Activated CD8-positive, alpha-beta T cell treated with anti-CD3 and anti-CD28 coated beads, Interleukin-2, amount 10 ng/mL, durations not matched to agents 7 days and 5 days (primary cell): Measurements from ENCODE around the gene SYDE2. TPM values are rescaled to one million over a fixed set of nuclear protein-coding genes. Genes with fewer than 3 reads are reported as not detected.
"Not testable (repeated sequence)": the region's sequence is repeated elsewhere in the genome, so short reads cannot be mapped to it uniquely, and the experiment has no call there.

Experiments used
- ATAC-seq: fragments of 150-1000 bp; cut with Tn5 transposase; one replicate; pipeline ENCODE4 v1.10.0; 2021; ENCODE audit warnings: moderate library complexity
- CTCF ChIA-PET: fragments of 350-600 bp; sonication (Branson Sonifier 250); formaldehyde crosslinking; loops from one replicate; lab custom pipeline; 2021; ENCODE audit warnings: antibody characterized with exemption; lab: Charles Lee
- POLR2A ChIA-PET: fragments of 350-600 bp; sonication (Branson Sonifier 250); formaldehyde crosslinking; loops from one replicate; lab custom pipeline; 2021; ENCODE audit warnings: antibody characterized with exemption; lab: Charles Lee
- DNase-seq: peaks from one replicate; pipeline ENCODE4 v3.0.0-alpha.2; 2020
- H3K27ac Mint-ChIP-seq: one replicate; pipeline ENCODE4 v1.8.0; 2021; ENCODE audit warnings: mild to moderate bottlenecking, mixed read lengths
- H3K27me3 Mint-ChIP-seq: one replicate; pipeline ENCODE4 v1.8.0; 2021; ENCODE audit warnings: low read depth, mixed read lengths
- H3K36me3 Mint-ChIP-seq: one replicate; pipeline ENCODE4 v1.8.0; 2021; ENCODE audit warnings: low read depth, mixed read lengths
- H3K4me1 Mint-ChIP-seq: one replicate; pipeline ENCODE4 v1.8.0; 2021; ENCODE audit warnings: low read depth, mixed read lengths
- H3K4me3 Mint-ChIP-seq: one replicate; pipeline ENCODE4 v1.8.0; 2021; ENCODE audit warnings: mild to moderate bottlenecking, mixed read lengths
- H3K9me3 Mint-ChIP-seq: one replicate; pipeline ENCODE4 v1.8.0; 2022; ENCODE audit warnings: mixed read lengths; ENCODE audit not compliant: insufficient read depth
- total RNA-seq, 2 experiments: library from RNA; stranded (reverse); gene quantifications; one replicate each; pipeline ENCODE4 v1.2.3, GENCODE V29; 2021

SYDE2 gene
- total RNA-seq, 2 experiments from 2014 or later, result 1.9 to 2.6 TPM

DNA sequence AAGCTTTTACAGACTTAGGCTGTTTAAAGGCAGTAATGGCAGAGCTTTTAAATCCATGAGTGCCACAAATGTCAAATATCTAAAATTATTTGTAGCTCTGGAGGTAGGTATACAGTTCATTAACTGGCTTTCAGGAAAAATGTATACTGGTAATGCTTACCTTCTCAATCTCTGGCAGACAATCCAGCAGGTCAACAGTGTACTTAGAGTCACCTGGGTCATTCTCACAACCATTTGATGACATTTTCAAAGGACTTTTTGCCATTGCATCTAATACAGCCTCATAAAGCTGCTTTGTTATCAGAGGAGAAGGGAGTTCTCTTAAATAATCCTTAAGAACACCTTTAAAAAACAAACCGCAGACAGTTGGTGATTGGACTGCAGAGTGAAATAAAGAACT is 31.9 kb downstream of the SYDE2 start:
- ATAC-seq (no peak), DNase-seq (no peak)
- H3K36me3 Mint-ChIP-seq, result peaks cover 2% of the 10 kb centered on the region
- no peaks in the 10 kb centered on the region for H3K9me3 Mint-ChIP-seq
- ChIA-PET CTCF (interaction anchor here (0.8 to 1.4 kb wide), 2 partner anchors 10 to 86 kb away, joined by 3 read pairs; no protein-coding TSS in a partner anchor), POLR2A (no interaction called here)
- no peak overlapping the region for H3K27ac Mint-ChIP-seq
- peaks cover 15% of the 10 kb centered on the region for H3K4me1 Mint-ChIP-seq
- no peaks in the 10 kb centered on the region for H3K27me3 Mint-ChIP-seq
- H3K4me3 Mint-ChIP-seq, result no peak overlapping the region

- H3K27ac Mint-ChIP-seq, result no peak overlapping the region
- no peaks in the 10 kb centered on the region for H3K9me3 Mint-ChIP-seq
- no peaks in the 10 kb centered on the region for H3K27me3 Mint-ChIP-seq
- H3K4me1 Mint-ChIP-seq, result peaks cover 4% of the 10 kb centered on the region
- ATAC-seq (no peak), DNase-seq (no peak)
- no peak overlapping the region for H3K4me3 Mint-ChIP-seq
- ChIA-PET CTCF (no interaction called here), POLR2A (no interaction called here)
- H3K36me3 Mint-ChIP-seq, result peaks cover 2% of the 10 kb centered on the region
These were observed 34.5 kb downstream of the SYDE2 start for GRCh38 chr1:85166351-85166750.

DNA sequence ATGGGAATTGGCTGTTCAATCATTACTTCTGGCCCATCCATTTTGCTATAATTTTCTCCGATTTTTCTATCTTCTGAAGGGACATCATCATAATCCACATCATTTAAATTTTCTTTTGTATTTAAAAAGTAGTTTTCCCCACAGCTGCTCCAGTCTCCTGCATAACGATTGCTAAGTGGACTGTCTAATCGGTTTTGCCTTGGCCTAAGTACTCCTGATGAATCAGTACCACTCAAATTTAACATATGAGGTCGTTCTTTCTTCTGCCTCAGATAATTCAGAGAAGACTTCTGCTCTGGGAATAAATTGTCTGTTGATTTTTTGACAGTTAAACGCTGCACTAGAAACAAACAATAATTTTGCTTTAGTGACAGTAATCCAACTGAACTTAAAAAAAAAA is 41.9 kb downstream of the SYDE2 start:
- no peak overlapping the region for H3K4me3 Mint-ChIP-seq
- H3K27ac Mint-ChIP-seq, result no peak overlapping the region
- H3K4me1 Mint-ChIP-seq, result no peaks in the 10 kb centered on the region
- ChIA-PET POLR2A (no interaction called here), CTCF (interaction anchor here (1.2 to 1.5 kb wide), 2 partner anchors 50 to 214 kb away, joined by 3 to 5 read pairs; no protein-coding TSS in a partner anchor)
- no peaks in the 10 kb centered on the region for H3K27me3 Mint-ChIP-seq
- ATAC-seq (no peak), DNase-seq (no peak)
- peaks cover 2% of the 10 kb centered on the region for H3K36me3 Mint-ChIP-seq
- no peaks in the 10 kb centered on the region for H3K9me3 Mint-ChIP-seq

DNA sequence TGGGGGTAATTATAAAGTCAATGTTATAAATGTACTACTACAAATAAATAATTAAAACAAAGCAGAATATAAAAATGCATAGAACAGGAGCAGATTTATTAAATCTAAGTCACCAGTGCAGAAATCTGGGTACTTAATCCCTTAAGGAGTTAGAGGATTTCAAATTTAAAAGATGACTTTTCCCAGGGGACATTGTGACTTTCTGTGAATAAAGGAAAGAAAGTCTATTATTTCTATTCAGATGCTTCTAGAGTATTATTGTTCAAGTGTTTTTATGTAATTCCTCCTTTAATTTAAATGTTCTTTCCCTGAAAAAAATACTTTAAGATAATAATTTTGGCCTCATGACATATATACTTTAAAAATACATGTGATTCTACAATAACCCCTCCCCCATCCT is 43.4 kb downstream of the SYDE2 start:
- POLR2A ChIA-PET, result no interaction called here
- no peaks in the 10 kb centered on the region for H3K27me3 Mint-ChIP-seq
- peaks cover 2% of the 10 kb centered on the region for H3K36me3 Mint-ChIP-seq
- H3K4me3 Mint-ChIP-seq, result no peak overlapping the region
- H3K27ac Mint-ChIP-seq, result no peak overlapping the region
- DNase-seq, result no peak
- peaks cover 10% of the 10 kb centered on the region for H3K4me1 Mint-ChIP-seq
- H3K9me3 Mint-ChIP-seq, result no peaks in the 10 kb centered on the region
- CTCF ChIA-PET, result no interaction called here
- ATAC-seq, result no peak

GRCh38 chr1:85153149-85153891 is 47.5 kb downstream of the SYDE2 start:
- ChIA-PET POLR2A (interaction anchor here (0.6 kb wide), 1 partner anchor 80 kb away, joined by 4 read pairs; no protein-coding TSS in a partner anchor), CTCF (interaction anchor here (0.8 to 1.7 kb wide), 3 partner anchors 11 to 208 kb away, joined by 3 to 4 read pairs (median 4); no protein-coding TSS in a partner anchor)
- ATAC-seq (peak; percentile 53), DNase-seq (no peak)
- Mint-ChIP-seq H3K4me1 (peaks cover 28% of the 10 kb centered on the region), H3K36me3 (peaks cover 2% of the 10 kb centered on the region), H3K4me3 (no peak overlapping the region), H3K9me3 (no peaks in the 10 kb centered on the region), H3K27me3 (no peaks in the 10 kb centered on the region), H3K27ac (no peak overlapping the region)

DNA sequence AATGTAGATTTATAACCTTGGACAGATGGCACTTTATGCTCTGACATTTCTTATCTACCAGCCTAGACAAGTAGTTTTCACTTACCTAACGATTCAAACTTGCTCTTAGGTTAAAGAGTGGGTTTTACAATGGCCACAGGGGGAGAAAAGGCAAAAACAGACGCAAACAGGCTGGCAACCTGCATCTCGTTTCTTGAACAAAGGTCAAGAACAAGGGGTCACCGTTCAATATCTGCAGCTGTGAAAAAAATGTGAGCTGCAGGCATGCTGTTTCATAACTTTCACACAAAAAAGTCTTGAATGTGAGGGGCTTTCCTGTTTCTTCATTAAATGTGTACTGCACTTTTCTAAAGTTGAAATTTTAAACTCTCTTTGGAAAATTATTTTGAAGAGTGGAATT is 49.4 kb downstream of the SYDE2 start:
- ChIA-PET CTCF (no interaction called here), POLR2A (no interaction called here)
- no peak overlapping the region for H3K4me3 Mint-ChIP-seq
- H3K4me1 Mint-ChIP-seq, result peaks cover 39% of the 10 kb centered on the region
- no peaks in the 10 kb centered on the region for H3K27me3 Mint-ChIP-seq
- H3K9me3 Mint-ChIP-seq, result no peaks in the 10 kb centered on the region
- DNase-seq, result no peak
- H3K27ac Mint-ChIP-seq, result no peak overlapping the region
- H3K36me3 Mint-ChIP-seq, result peaks cover 2% of the 10 kb centered on the region
- no peak for ATAC-seq

GRCh38 chr1:85149805-85150204 is 51.0 kb downstream of the SYDE2 start:
- ATAC-seq (no peak), DNase-seq (no peak)
- Mint-ChIP-seq H3K27ac (no peak overlapping the region), H3K4me1 (peaks cover 39% of the 10 kb centered on the region), H3K4me3 (no peak overlapping the region), H3K27me3 (peaks cover 2% of the 10 kb centered on the region), H3K9me3 (no peaks in the 10 kb centered on the region), H3K36me3 (no peaks in the 10 kb centered on the region)
- ChIA-PET POLR2A (interaction anchor here (0.6 kb wide), 1 partner anchor 35 kb away, joined by 3 read pairs; no protein-coding TSS in a partner anchor), CTCF (interaction anchor here (1.0 to 1.8 kb wide), 6 partner anchors 20 to 205 kb away, joined by 3 to 12 read pairs (median 4); partner anchors contain the start of gene C1orf52)

DNA sequence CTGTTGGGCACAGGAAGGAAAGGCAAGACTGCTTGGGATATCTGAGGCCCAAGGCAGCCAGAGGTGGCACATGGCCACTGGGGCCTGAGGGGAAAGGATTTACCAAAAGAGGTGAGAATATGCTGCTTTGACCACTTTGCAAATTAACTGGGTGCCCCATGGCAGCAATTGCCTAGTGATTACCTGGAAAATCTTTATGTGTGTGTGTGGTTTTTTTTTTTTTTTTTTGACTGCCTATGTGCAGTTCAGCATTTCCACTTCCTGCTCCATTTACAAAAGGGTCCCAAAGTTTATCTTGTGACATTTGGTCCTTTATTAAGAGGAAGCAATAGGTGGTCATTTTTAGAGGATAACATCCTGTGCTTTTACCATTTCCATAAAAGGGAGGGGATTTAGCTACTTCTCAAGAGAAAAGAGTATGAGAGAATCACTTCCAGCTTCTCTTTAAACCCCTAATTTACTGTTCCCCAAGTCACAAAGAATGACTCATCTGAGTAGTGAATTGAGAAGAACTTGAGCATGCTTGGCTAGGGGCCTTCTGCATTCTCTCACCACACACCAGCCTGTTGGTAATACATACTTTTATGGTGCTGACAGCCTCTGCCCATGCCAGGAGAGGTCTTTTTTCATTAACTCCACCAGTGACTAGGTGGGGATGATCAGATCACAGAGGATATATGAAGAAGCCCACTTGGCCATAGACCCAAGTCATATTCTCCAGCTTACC is 52.1 kb downstream of the SYDE2 start:
- H3K4me3 Mint-ChIP-seq, result no peak overlapping the region
- H3K36me3 Mint-ChIP-seq, result no peaks in the 10 kb centered on the region
- ChIA-PET POLR2A (interaction anchor here (1.2 kb wide), 1 partner anchor 111 kb away, joined by 4 read pairs; the partner anchor contains the start of gene C1orf52), CTCF (interaction anchor here (0.7 to 1.8 kb wide), 7 partner anchors 21 to 719 kb away, joined by 3 to 12 read pairs (median 4); partner anchors contain the start of gene C1orf52)
- no peaks in the 10 kb centered on the region for H3K9me3 Mint-ChIP-seq
- ATAC-seq, result peak; percentile 85
- peaks cover 37% of the 10 kb centered on the region for H3K4me1 Mint-ChIP-seq
- peaks cover 2% of the 10 kb centered on the region for H3K27me3 Mint-ChIP-seq
- DNase-seq, result peak; percentile 54
- peak overlapping the region; percentile 66 for H3K27ac Mint-ChIP-seq

GRCh38 chr1:85146972-85147359 is 53.9 kb downstream of the SYDE2 start:
- ATAC-seq, result no peak
- POLR2A ChIA-PET, result no interaction called here
- Mint-ChIP-seq H3K27ac (no peak overlapping the region), H3K4me3 (no peak overlapping the region), H3K27me3 (peaks cover 2% of the 10 kb centered on the region), H3K4me1 (peaks cover 29% of the 10 kb centered on the region), H3K9me3 (no peaks in the 10 kb centered on the region), H3K36me3 (no peaks in the 10 kb centered on the region)
- CTCF ChIA-PET, result no interaction called here
- DNase-seq, result no peak

DNA sequence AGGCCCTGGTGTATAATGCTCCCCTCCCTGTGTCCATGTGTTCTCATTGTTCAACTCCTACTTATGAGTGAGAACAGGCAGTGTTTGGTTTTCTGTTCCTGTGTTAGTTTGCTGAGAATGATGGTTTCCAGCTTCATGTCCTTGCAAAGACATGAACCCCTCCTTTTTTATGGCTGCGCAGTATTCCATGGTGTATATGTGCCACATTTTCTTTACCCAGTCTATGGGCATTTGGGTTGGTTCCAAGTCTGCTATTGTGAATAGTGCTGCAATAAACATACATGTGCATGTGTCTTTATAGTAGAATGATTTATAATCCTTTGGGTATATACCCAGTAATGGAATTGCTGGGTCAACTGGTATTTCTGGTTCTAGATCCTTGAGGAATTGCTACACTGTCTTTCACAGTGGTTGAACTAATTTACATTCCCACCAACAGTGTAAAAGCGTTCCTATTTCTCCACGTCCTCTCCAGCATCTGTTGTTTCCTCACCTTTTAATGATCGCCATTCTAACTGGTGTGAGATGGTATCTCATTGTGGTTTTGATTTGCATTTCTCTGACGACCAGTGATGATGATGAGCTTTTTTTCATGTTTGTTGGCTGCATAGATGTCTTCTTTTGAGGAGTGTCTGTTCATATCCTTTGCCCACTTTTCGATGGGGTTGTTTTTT is 54.4 kb downstream of the SYDE2 start:
- POLR2A ChIA-PET, ATAC-seq, H3K27me3 Mint-ChIP-seq, H3K27ac Mint-ChIP-seq, DNase-seq, CTCF ChIA-PET, H3K36me3 Mint-ChIP-seq, H3K4me3 Mint-ChIP-seq, H3K9me3 Mint-ChIP-seq: not testable (repeated sequence)
- peaks cover 29% of the 10 kb centered on the region for H3K4me1 Mint-ChIP-seq

GRCh38 chr1:85144351-85144750 is 56.5 kb downstream of the SYDE2 start:
- ATAC-seq (no peak), DNase-seq (no peak)
- POLR2A ChIA-PET, result no interaction called here
- H3K4me3 Mint-ChIP-seq, result no peak overlapping the region
- peaks cover 28% of the 10 kb centered on the region for H3K4me1 Mint-ChIP-seq
- H3K9me3 Mint-ChIP-seq, result no peaks in the 10 kb centered on the region
- peaks cover 6% of the 10 kb centered on the region for H3K27me3 Mint-ChIP-seq
- H3K36me3 Mint-ChIP-seq, result no peaks in the 10 kb centered on the region
- CTCF ChIA-PET, result interaction anchor here (0.8 kb wide), 1 partner anchor 200 kb away, joined by 3 read pairs; no protein-coding TSS in a partner anchor
- H3K27ac Mint-ChIP-seq, result no peak overlapping the region
